HepG2 (cell line): ENCODE measurements around the gene PTPN12. TPM values are rescaled to one million over a fixed set of nuclear protein-coding genes. Genes with fewer than 3 reads are reported as not detected.
A peak's percentile ranks its signal among the peaks of the same experiment; 100 is the strongest.

Experiments
- ELF3 ChIP-seq: IDR thresholded peaks from 2 replicates; pipeline ENCODE4 v1.6.1; 2016; ENCODE audit warnings: missing genetic modification reagents, missing compliant biosample characterization
- FOXJ3 ChIP-seq: sonication (generic); formaldehyde crosslinking; IDR thresholded peaks from 2 replicates; pipeline ENCODE4 v1.4.0; 2020; ENCODE audit warnings: missing genetic modification reagents, mild to moderate bottlenecking, borderline replicate concordance
- FOXO1 ChIP-seq: sonication (generic); formaldehyde crosslinking; IDR thresholded peaks from 2 replicates; pipeline ENCODE4 v1.4.0; 2020; ENCODE audit warnings: missing genetic modification reagents
- HNF4A ChIP-seq: sonication (generic); formaldehyde crosslinking; IDR thresholded peaks from 2 replicates; pipeline ENCODE4 v1.4.0; 2020; ENCODE audit warnings: missing genetic modification reagents
- HNF4G ChIP-seq, 2 experiments: sonication (generic) in 1 of 2; formaldehyde crosslinking in 1 of 2; IDR thresholded peaks; 2 replicates each; pipeline versions ENCODE4 v1.4.0 to v1.6.1; 2011 to 2020; ENCODE audit warnings: borderline replicate concordance in 2 of 2, low read depth in 2 of 2, mild to moderate bottlenecking in 2 of 2, low read length in 1 of 2, missing genetic modification reagents in 1 of 2, moderate library complexity in 1 of 2
- MXD4 ChIP-seq: IDR thresholded peaks from 2 replicates; pipeline ENCODE4 v1.6.1; 2016; ENCODE audit warnings: mild to moderate bottlenecking, missing biosample characterization, missing genetic modification reagents
- NR2F6 ChIP-seq, 2 experiments: IDR thresholded peaks; 2 replicates each; pipeline ENCODE4 v1.6.1; 2016; ENCODE audit warnings: antibody characterized with exemption in 1 of 2, mild to moderate bottlenecking in 1 of 2
- PAX8 ChIP-seq: sonication (generic); formaldehyde crosslinking; IDR thresholded peaks from 2 replicates; pipeline ENCODE4 v1.8.0; 2022; ENCODE audit warnings: mild to moderate bottlenecking, missing genetic modification reagents, borderline replicate concordance
- PPARG ChIP-seq: conservative IDR thresholded peaks from 2 replicates; pipeline ENCODE4 v1.6.1; 2016; ENCODE audit warnings: missing biosample characterization, missing genetic modification reagents
- ZNF605 ChIP-seq: sonication (generic); formaldehyde crosslinking; IDR thresholded peaks from 2 replicates; pipeline ENCODE4 v1.8.0; 2022; ENCODE audit warnings: mild to moderate bottlenecking, missing genetic modification reagents
- polyA plus RNA-seq, 8 experiments: library from polyadenylated mRNA; depleted of rRNA in 3 of 8; stranded (reverse) in 7 of 8; unstranded in 1 of 8; fragments of >200 nt; fragmentation: Illumina TruSeq in 4 of 8; extraction: Trizol in 4 of 8; gene quantifications; 2 replicates each; pipeline versions ENCODE4 v1.2.1 to v1.2.3, GENCODE V29; 2011 to 2016; ENCODE audit warnings: low read depth in 4 of 8, missing spikeins in 1 of 8, mixed read lengths in 1 of 8; ENCODE audit not compliant: insufficient read depth in 1 of 8
- total RNA-seq, 5 experiments: library from RNA; depleted of rRNA; stranded (reverse); fragments of >200 nt; fragmentation: Illumina TruSeq; extraction: Trizol; gene quantifications; 2 replicates each; pipeline ENCODE4 v1.2.3, GENCODE V29; 2016; ENCODE audit warnings: low read depth in 1 of 5
- TF ChIP-seq, protein P1 (sequence below): IDR thresholded peaks from 2 replicates; pipeline ENCODE4 v1.4.0; 2020; ENCODE audit warnings: mild to moderate bottlenecking, missing genetic modification reagents
- TF ChIP-seq, protein P2 (sequence below): sonication (generic); formaldehyde crosslinking; IDR thresholded peaks from 2 replicates; pipeline ENCODE4 v1.4.0; 2020; ENCODE audit warnings: missing genetic modification reagents, borderline replicate concordance

Gene PTPN12
- total and polyA plus RNA-seq, 2 of the 13 experiments (the other 11 are each of a cell fraction or from before 2014, with no cell fraction given) = 22.9 to 56.8 TPM

DNA sequence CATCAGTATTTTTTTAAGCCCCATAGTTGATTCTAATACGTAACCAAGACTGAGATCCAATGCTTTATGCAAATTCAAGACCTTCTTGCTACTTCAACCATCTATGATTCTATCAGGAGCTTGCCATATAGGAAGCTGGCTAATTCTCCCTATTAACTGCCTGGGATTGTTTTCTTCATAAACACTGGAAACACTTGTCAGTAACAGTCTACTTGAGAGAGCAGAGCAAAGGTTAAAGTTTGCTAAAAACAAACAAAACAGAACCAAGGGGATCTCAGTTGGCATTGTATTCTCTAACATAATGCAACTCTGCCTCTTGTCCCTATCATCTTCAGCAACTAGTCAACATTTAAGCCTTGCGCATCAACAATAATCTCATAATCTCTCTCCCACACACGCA lies 21.0 kb upstream of the PTPN12 start (continued):
- TF ChIP-seq, protein P1, sequence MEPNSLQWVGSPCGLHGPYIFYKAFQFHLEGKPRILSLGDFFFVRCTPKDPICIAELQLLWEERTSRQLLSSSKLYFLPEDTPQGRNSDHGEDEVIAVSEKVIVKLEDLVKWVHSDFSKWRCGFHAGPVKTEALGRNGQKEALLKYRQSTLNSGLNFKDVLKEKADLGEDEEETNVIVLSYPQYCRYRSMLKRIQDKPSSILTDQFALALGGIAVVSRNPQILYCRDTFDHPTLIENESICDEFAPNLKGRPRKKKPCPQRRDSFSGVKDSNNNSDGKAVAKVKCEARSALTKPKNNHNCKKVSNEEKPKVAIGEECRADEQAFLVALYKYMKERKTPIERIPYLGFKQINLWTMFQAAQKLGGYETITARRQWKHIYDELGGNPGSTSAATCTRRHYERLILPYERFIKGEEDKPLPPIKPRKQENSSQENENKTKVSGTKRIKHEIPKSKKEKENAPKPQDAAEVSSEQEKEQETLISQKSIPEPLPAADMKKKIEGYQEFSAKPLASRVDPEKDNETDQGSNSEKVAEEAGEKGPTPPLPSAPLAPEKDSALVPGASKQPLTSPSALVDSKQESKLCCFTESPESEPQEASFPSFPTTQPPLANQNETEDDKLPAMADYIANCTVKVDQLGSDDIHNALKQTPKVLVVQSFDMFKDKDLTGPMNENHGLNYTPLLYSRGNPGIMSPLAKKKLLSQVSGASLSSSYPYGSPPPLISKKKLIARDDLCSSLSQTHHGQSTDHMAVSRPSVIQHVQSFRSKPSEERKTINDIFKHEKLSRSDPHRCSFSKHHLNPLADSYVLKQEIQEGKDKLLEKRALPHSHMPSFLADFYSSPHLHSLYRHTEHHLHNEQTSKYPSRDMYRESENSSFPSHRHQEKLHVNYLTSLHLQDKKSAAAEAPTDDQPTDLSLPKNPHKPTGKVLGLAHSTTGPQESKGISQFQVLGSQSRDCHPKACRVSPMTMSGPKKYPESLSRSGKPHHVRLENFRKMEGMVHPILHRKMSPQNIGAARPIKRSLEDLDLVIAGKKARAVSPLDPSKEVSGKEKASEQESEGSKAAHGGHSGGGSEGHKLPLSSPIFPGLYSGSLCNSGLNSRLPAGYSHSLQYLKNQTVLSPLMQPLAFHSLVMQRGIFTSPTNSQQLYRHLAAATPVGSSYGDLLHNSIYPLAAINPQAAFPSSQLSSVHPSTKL (CRISPR knock-in tag) = peak; percentile 78
- peak; percentile 44; the same call in 1 of the 2 replicates for TF ChIP-seq FOXO1 (CRISPR knock-in tag)
- TF ChIP-seq NR2F6 (IDR thresholded peaks at IDR 0.05) = no peak; the same call in 1 of the 2 replicates
- TF ChIP-seq NR2F6 (CRISPR knock-in tag; IDR thresholded peaks at IDR 0.05) = 0 out of 2 replicates have a peak, but pooled peaks have one; percentile 21
- TF ChIP-seq PPARG (CRISPR knock-in tag) = peak; percentile 58; the same call in 1 of the 2 replicates
- no peak for TF ChIP-seq MXD4 (CRISPR knock-in tag)
- peak; percentile 67; the same call in 1 of the 2 replicates for TF ChIP-seq HNF4G (IDR thresholded peaks at IDR 0.05; ENCODE audit: borderline replicate concordance, low read depth, low read length)
- TF ChIP-seq HNF4G (CRISPR knock-in tag; IDR thresholded peaks at IDR 0.05; ENCODE audit: borderline replicate concordance, low read depth) = no peak
- no peak for TF ChIP-seq ZNF605
- TF ChIP-seq ELF3 (CRISPR knock-in tag) = 0 out of 2 replicates have a peak, but pooled peaks have one; percentile 9
- no peak for TF ChIP-seq PAX8 (CRISPR knock-in tag)
- TF ChIP-seq FOXJ3 (CRISPR knock-in tag) = peak; percentile 36; the same call in 1 of the 2 replicates
- TF ChIP-seq, protein P2, sequence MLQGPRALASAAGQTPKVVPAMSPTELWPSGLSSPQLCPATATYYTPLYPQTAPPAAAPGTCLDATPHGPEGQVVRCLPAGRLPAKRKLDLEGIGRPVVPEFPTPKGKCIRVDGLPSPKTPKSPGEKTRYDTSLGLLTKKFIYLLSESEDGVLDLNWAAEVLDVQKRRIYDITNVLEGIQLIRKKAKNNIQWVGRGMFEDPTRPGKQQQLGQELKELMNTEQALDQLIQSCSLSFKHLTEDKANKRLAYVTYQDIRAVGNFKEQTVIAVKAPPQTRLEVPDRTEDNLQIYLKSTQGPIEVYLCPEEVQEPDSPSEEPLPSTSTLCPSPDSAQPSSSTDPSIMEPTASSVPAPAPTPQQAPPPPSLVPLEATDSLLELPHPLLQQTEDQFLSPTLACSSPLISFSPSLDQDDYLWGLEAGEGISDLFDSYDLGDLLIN = no peak
- peak; percentile 78 for TF ChIP-seq HNF4A (CRISPR knock-in tag)
